NK-92 treated with Interleukin-12 subunit alpha and Interleukin-12 subunit beta, amount 100 ng/mL, for 24 hours (cell line): ENCODE results near the gene CFD.
"Not testable (repeated sequence)": the region's sequence is repeated elsewhere in the genome, so short reads cannot be mapped to it uniquely, and the experiment has no call there.

Experiments used
- DNase-seq: peaks from one replicate; lab custom pipeline; 2025; lab: John Stamatoyannopoulos, UW

Gene CFD

GRCh38 chr19:888581-889385, 29.3 kb downstream of the CFD start:
- DNase-seq, result no peak

GRCh38 chr19:889662-890295, 30.3 kb downstream of the CFD start:
- no peak for DNase-seq

GRCh38 chr19:890831-891230, 31.4 kb downstream of the CFD start:
- DNase-seq, result no peak

- not testable (repeated sequence) for DNase-seq
These were observed 32.1 kb downstream of the CFD start for GRCh38 chr19:891421-892200.

GRCh38 chr19:892243-892893, 32.9 kb downstream of the CFD start:
- DNase-seq, result no peak

- peak; percentile 74 for DNase-seq
These were observed 33.6 kb downstream of the CFD start, which contains the start of the genes MED16 and RNU6-9 for GRCh38 chr19:892894-893689. Gene MED16, minus strand, starts transcription at chr19:893187. Its CDS starts 2,056 bp downstream, at chr19:891131. Gene RNU6-9, plus strand, starts transcription at chr19:893484.

GRCh38 chr19:896434-896833, 37.0 kb downstream of the CFD start:
- no peak for DNase-seq

GRCh38 chr19:896999-897398, 37.5 kb downstream of the CFD start:
- DNase-seq, result no peak

- DNase-seq, result no peak
These were observed 38.1 kb downstream of the CFD start for GRCh38 chr19:897442-898039.

- no peak for DNase-seq
These were observed 39.2 kb downstream of the CFD start for GRCh38 chr19:898663-899062.

GRCh38 chr19:899336-900042, 40.0 kb downstream of the CFD start:
- DNase-seq, result no peak

- DNase-seq, result no peak
These were observed 40.5 kb downstream of the CFD start for GRCh38 chr19:900043-900301.

- DNase-seq, result no peak
These were observed 41.0 kb downstream of the CFD start for GRCh38 chr19:900302-901111.

GRCh38 chr19:901216-902092, 42.0 kb downstream of the CFD start:
- DNase-seq, result no peak

- DNase-seq, result no peak
These were observed 42.6 kb downstream of the CFD start for GRCh38 chr19:902093-902370.

- no peak for DNase-seq
These were observed 43.2 kb downstream of the CFD start for GRCh38 chr19:902446-903226.

- no peak for DNase-seq
These were observed 43.9 kb downstream of the CFD start for GRCh38 chr19:903266-903797.

- DNase-seq, result no peak
These were observed 45.1 kb downstream of the CFD start for GRCh38 chr19:904545-904944.
